IMR-90 (cell line): Measurements from ENCODE around the gene TEPSIN. TPM values are rescaled to one million over a fixed set of nuclear protein-coding genes. Genes with fewer than 3 reads are reported as not detected.

Experiments
- ATAC-seq: fragments of 200-7000 bp; cut with Tn5 transposase; 2 replicates; pipeline ENCODE4 v1.9.1; 2020; ENCODE audit warnings: low read depth, mild to moderate bottlenecking, moderate library complexity
- BruUV-seq: library from RNA; stranded (reverse); fragments of 400-500 nt; replicated peaks from 2 replicates; lab custom pipeline; 2021; lab: Mats Ljungman, UMichigan
- CTCF ChIA-PET: fragments of 300-600 bp; formaldehyde crosslinking; extraction: SDS; loops from one replicate; lab custom pipeline; 2021; ENCODE audit warnings: antibody characterized with exemption; lab: Yijun Ruan, JAX
- POLR2A ChIA-PET: fragments of 300-600 bp; sonication (Branson Sonifier 250); formaldehyde crosslinking; loops from one replicate; lab custom pipeline; 2022; ENCODE audit warnings: antibody characterized with exemption; ENCODE audit not compliant: unreplicated experiment; lab: Charles Lee
- DNase-seq: peaks from one replicate; pipeline ENCODE4 v3.0.0; 2013
- H2AFZ ChIP-seq: replicated peaks from 2 replicates; pipeline ENCODE3; 2013; ENCODE audit warnings: low read length, mild to moderate bottlenecking; ENCODE audit not compliant: poor library complexity
- H2AK5ac ChIP-seq: 2 replicates; pipeline ENCODE4 v1.6.1; 2013; ENCODE audit warnings: low read depth, low read length, inconsistent platforms
- H2AK9ac ChIP-seq: replicated peaks from 2 replicates; pipeline ENCODE3; 2013; ENCODE audit warnings: mild to moderate bottlenecking, low read depth, low read length, moderate library complexity; ENCODE audit not compliant: poor library complexity
- H2BK120ac ChIP-seq: 2 replicates; pipeline ENCODE4 v1.6.1; 2013; ENCODE audit warnings: low read depth, low read length, inconsistent platforms
- H2BK15ac ChIP-seq: 3 replicates; pipeline ENCODE4 v1.6.1; 2013; ENCODE audit warnings: low read depth, low read length, inconsistent platforms
- H2BK20ac ChIP-seq: 2 replicates; pipeline ENCODE4 v1.6.1; 2013; ENCODE audit warnings: low read depth, mild to moderate bottlenecking, inconsistent platforms, low read length, moderate library complexity
- H2BK5ac ChIP-seq: 2 replicates; pipeline ENCODE4 v1.6.1; 2013; ENCODE audit warnings: mild to moderate bottlenecking, low read depth, low read length, inconsistent platforms; ENCODE audit not compliant: poor library complexity, severe bottlenecking
- H3K14ac ChIP-seq: replicated peaks from 2 replicates; pipeline ENCODE4 v1.6.1; 2013; ENCODE audit warnings: low read depth, low read length, inconsistent platforms
- H3K18ac ChIP-seq: 2 replicates; pipeline ENCODE4 v1.6.1; 2013; ENCODE audit warnings: low read depth, low read length, control low read depth
- H3K23ac ChIP-seq: 2 replicates; pipeline ENCODE4 v1.6.1; 2013; ENCODE audit warnings: low read depth, low read length, inconsistent platforms
- H3K27ac ChIP-seq: 2 replicates; pipeline ENCODE4 v1.5.1; 2013; ENCODE audit warnings: mild to moderate bottlenecking, control low read depth, low read length; ENCODE audit not compliant: insufficient read depth
- H3K27me3 ChIP-seq: 2 replicates; pipeline ENCODE4 v1.6.1; 2013; ENCODE audit warnings: low read length; ENCODE audit not compliant: control insufficient read depth, insufficient read depth
- H3K36me3 ChIP-seq: 2 replicates; pipeline ENCODE4 v1.6.1; 2013; ENCODE audit warnings: low read length, mixed read lengths; ENCODE audit not compliant: control insufficient read depth, insufficient read depth
- H3K4ac ChIP-seq: 2 replicates; pipeline ENCODE4 v1.6.1; 2013; ENCODE audit warnings: low read depth, low read length, inconsistent platforms
- H3K4me1 ChIP-seq: 2 replicates; pipeline ENCODE4 v1.6.1; 2013; ENCODE audit warnings: low read length, mixed read lengths; ENCODE audit not compliant: control insufficient read depth, insufficient read depth
- H3K4me2 ChIP-seq: 2 replicates; pipeline ENCODE4 v1.6.1; 2013; ENCODE audit warnings: low read depth, mild to moderate bottlenecking, control low read depth, low read length, moderate library complexity
- H3K4me3 ChIP-seq: 2 replicates; pipeline ENCODE4 v1.5.1; 2013; ENCODE audit warnings: low read depth, mild to moderate bottlenecking, control low read depth, low read length, moderate library complexity; ENCODE audit not compliant: insufficient read depth
- H3K56ac ChIP-seq: 2 replicates; pipeline ENCODE4 v1.6.1; 2013; ENCODE audit warnings: low read length, inconsistent platforms; ENCODE audit not compliant: insufficient read depth; ENCODE audit errors: extremely low read depth
- H3K79me1 ChIP-seq, 2 experiments: 2 replicates each; pipeline ENCODE4 v1.6.1; 2013; ENCODE audit warnings: low read length in 2 of 2, inconsistent platforms in 1 of 2, low read depth in 1 of 2
- H3K9ac ChIP-seq: 2 replicates; pipeline ENCODE4 v1.6.1; 2013; ENCODE audit warnings: low read depth, low read length, control low read depth
- H3K9me1 ChIP-seq: 2 replicates; pipeline ENCODE4 v1.6.1; 2013; ENCODE audit warnings: low read length, inconsistent platforms; ENCODE audit not compliant: insufficient read depth
- H3K9me3 ChIP-seq: 2 replicates; pipeline ENCODE4 v1.6.1; 2013; ENCODE audit warnings: low read length; ENCODE audit not compliant: control insufficient read depth, insufficient read depth
- H4K20me1 ChIP-seq: 2 replicates; pipeline ENCODE4 v1.6.1; 2013; ENCODE audit warnings: low read length, inconsistent platforms; ENCODE audit not compliant: insufficient read depth
- H4K5ac ChIP-seq: 2 replicates; pipeline ENCODE4 v1.6.1; 2013; ENCODE audit warnings: mild to moderate bottlenecking, low read depth, low read length, control low read depth
- H4K8ac ChIP-seq, 2 experiments: 2 replicates each; pipeline ENCODE4 v1.6.1; 2013; ENCODE audit warnings: low read depth in 2 of 2, low read length in 2 of 2, control low read depth in 1 of 2, inconsistent platforms in 1 of 2
- H4K91ac ChIP-seq: 2 replicates; pipeline ENCODE4 v1.6.1; 2013; ENCODE audit warnings: low read depth, low read length, inconsistent platforms; ENCODE audit not compliant: insufficient read depth
- CEBPB ChIP-seq: IDR thresholded peaks from 2 replicates; pipeline ENCODE4 v1.6.1; 2012; ENCODE audit warnings: low read depth, low read length, improper control_type of control experiment
- CTCF ChIP-seq: conservative IDR thresholded peaks from 2 replicates; pipeline ENCODE4 v1.5.1; 2012; ENCODE audit warnings: mild to moderate bottlenecking, low read depth, low read length, improper control_type of control experiment
- MAFK ChIP-seq: IDR thresholded peaks from 2 replicates; pipeline ENCODE4 v1.6.1; 2012; ENCODE audit warnings: low read depth, low read length, improper control_type of control experiment
- MAZ ChIP-seq: IDR thresholded peaks from 2 replicates; pipeline ENCODE4 v1.6.1; 2012; ENCODE audit warnings: low read depth, mild to moderate bottlenecking, low read length, improper control_type of control experiment, moderate library complexity, borderline replicate concordance
- MXI1 ChIP-seq: IDR thresholded peaks from 2 replicates; pipeline ENCODE4 v1.6.1; 2012; ENCODE audit warnings: low read depth, mild to moderate bottlenecking, low read length, moderate library complexity, borderline replicate concordance
- POLR2A ChIP-seq: IDR thresholded peaks from 2 replicates; pipeline ENCODE4 v1.6.1; 2012; ENCODE audit warnings: mild to moderate bottlenecking, low read depth, low read length
- USF2 ChIP-seq: fragments of 150-350 bp; IDR thresholded peaks from 2 replicates; pipeline ENCODE4 v1.6.1; 2017; ENCODE audit warnings: mild to moderate bottlenecking, antibody characterized with exemption, low read length, low read depth
- WGBS, 2 experiments: methylation state at CpG; one replicate each; pipeline versions ENCODE4 v1.1.5 to v1.1.7; 2013; ENCODE audit warnings: missing lambda C conversion rate in 2 of 2; ENCODE audit not compliant: insufficient read length in 1 of 2; ENCODE audit errors: extremely low coverage in 2 of 2; 5-methylcytosine and 5-hydroxymethylcytosine counted together
- dilution Hi-C: fragments of 300-500 bp; cut with HindIII; formaldehyde crosslinking; loops from one replicate; pipeline ENCODE4 v1.14.3; 2018; ENCODE audit warnings: low sequenced_read_pairs; ENCODE audit not compliant: unreplicated experiment
- in situ Hi-C: fragments of 300-500 bp; cut with MboI; formaldehyde crosslinking; loops from 3 replicates; pipeline ENCODE4 v1.14.3; 2019; ENCODE audit warnings: low sequenced_read_pairs, inconsistent platforms, mixed read lengths
- intact Hi-C: fragments of 100-400 bp; cut with micrococcal nuclease; formaldehyde crosslinking; loops from 2 replicates; pipeline ENCODE4 v1.10.0; 2022
- polyA plus RNA-seq, 3 experiments: library from polyadenylated mRNA; depleted of rRNA; stranded (reverse); fragments of >200 nt; gene quantifications; 2 replicates each; pipeline ENCODE4 v1.2.3, GENCODE V29; 2012; ENCODE audit warnings: low replicate concordance in 1 of 3
- total RNA-seq: library from RNA; depleted of rRNA; stranded (reverse); fragments of >200 nt; gene quantifications from 2 replicates; pipeline ENCODE4 v1.2.3, GENCODE V29; 2012

Gene TEPSIN
- total and polyA plus RNA-seq, 2 of the 4 experiments (the other 2 are of a cell fraction), result 3.2 to 28.1 TPM

GRCh38 chr17:81261096-81261495 lies 22.2 kb upstream of the TEPSIN start:
- H3K9ac ChIP-seq, result no peak overlapping the region
- H3K36me3 ChIP-seq, result peaks cover 63% of the 10 kb centered on the region
- BruUV-seq, result no TSS peak
- no peak overlapping the region for H2BK15ac ChIP-seq
- no peak overlapping the region for H3K4me3 ChIP-seq
- no peak overlapping the region for H2BK5ac ChIP-seq
- no peak overlapping the region for H4K8ac ChIP-seq
- in situ Hi-C loops, result no loop called here
- no peak overlapping the region for H3K14ac ChIP-seq
- 81% methylated on average over 5 of the region's 18 CpGs; no CpG with 5 or more reads in 1 of the 2 experiments for WGBS, 2 experiments
- no peaks in the 10 kb centered on the region; the same call in 1 of the 2 replicates for H3K4me1 ChIP-seq
- H3K27ac ChIP-seq, result no peak overlapping the region
- H4K91ac ChIP-seq, result no peak overlapping the region
- no peaks in the 10 kb centered on the region for H3K27me3 ChIP-seq
- H2BK20ac ChIP-seq, result no peak overlapping the region
- TF ChIP-seq POLR2A (no peak), MAFK (no peak), CEBPB (no peak), MXI1 (no peak), USF2 (no peak), MAZ (no peak), CTCF (no peak)
- no peak overlapping the region for H3K4ac ChIP-seq
- H3K9me3 ChIP-seq, result no peaks in the 10 kb centered on the region
- H2AK9ac ChIP-seq, result no peak overlapping the region
- H3K56ac ChIP-seq, result no peak overlapping the region
- H3K23ac ChIP-seq, result no peak overlapping the region
- H3K18ac ChIP-seq, result no peak overlapping the region
- ChIA-PET POLR2A (no interaction called here), CTCF (no interaction called here)
- intact Hi-C loops, result no loop called here
- H3K4me2 ChIP-seq, result no peak overlapping the region
- no peaks in the 10 kb centered on the region for H3K9me1 ChIP-seq
- H2BK120ac ChIP-seq, result no peak overlapping the region
- H2AK5ac ChIP-seq, result no peak overlapping the region
- dilution Hi-C loops, result no loop called here
- no peaks in the 10 kb centered on the region; the same call in 1 of the 2 replicates for H4K20me1 ChIP-seq
- DNase-seq, result no peak
- no peak overlapping the region for H2AFZ ChIP-seq
- H3K79me1 ChIP-seq, result peaks cover 0 to 3% of the 10 kb centered on the region in 2 experiments; a peak in 2 of 4 replicates
- ATAC-seq, result no peak
- no peak overlapping the region for H4K5ac ChIP-seq
